Activated effector memory CD4-positive, alpha-beta T cell treated with Interleukin-2 at 50 U/mL for 16 hours (primary cell): ENCODE measurements around the gene HDC.

ENCODE experiments used
- DNase-seq: peaks from one replicate; pipeline ENCODE4 v3.0.0-alpha.2; 2020

Gene HDC

GRCh38 chr15:50222181-50222580 is 43.3 kb downstream of the HDC start:
- DNase-seq = no peak

- DNase-seq = no peak
Observed at GRCh38 chr15:50219820-50220219, 45.7 kb downstream of the HDC start.

- no peak for DNase-seq
Observed at GRCh38 chr15:50218691-50219090, 46.8 kb downstream of the HDC start.

GRCh38 chr15:50218291-50218690 is 47.2 kb downstream of the HDC start:
- no peak for DNase-seq

GRCh38 chr15:50210462-50211157 is 54.9 kb downstream of the HDC start:
- DNase-seq = no peak

- no peak for DNase-seq
Observed at GRCh38 chr15:50209809-50210208, 55.7 kb downstream of the HDC start.

GRCh38 chr15:50206020-50206419 is 59.5 kb downstream of the HDC start:
- no peak for DNase-seq

GRCh38 chr15:50202003-50202402 is 63.5 kb downstream of the HDC start:
- no peak for DNase-seq

GRCh38 chr15:50192926-50193620 is 72.5 kb downstream of the HDC start:
- DNase-seq = no peak

- DNase-seq = no peak
Observed at GRCh38 chr15:50192164-50192563, 73.4 kb downstream of the HDC start.
